Glutamatergic neuron (in vitro differentiated cells): ENCODE results near the gene PLA2G2C. TPM values are rescaled to one million over a fixed set of nuclear protein-coding genes. Genes with fewer than 3 reads are reported as not detected.

Experiments
- DNase-seq: peaks from one replicate; pipeline ENCODE4 v3.0.0; 2022
- H3K27ac Mint-ChIP-seq: one replicate; pipeline ENCODE4 v1.8.0; 2020; ENCODE audit warnings: mild to moderate bottlenecking, mixed read lengths, inconsistent platforms; ENCODE audit not compliant: unreplicated experiment
- H3K27me3 Mint-ChIP-seq: one replicate; pipeline ENCODE4 v1.8.0; 2020; ENCODE audit warnings: mild to moderate bottlenecking, moderate library complexity, mixed read lengths, inconsistent platforms; ENCODE audit not compliant: unreplicated experiment
- H3K36me3 Mint-ChIP-seq: one replicate; pipeline ENCODE4 v1.8.0; 2020; ENCODE audit warnings: mild to moderate bottlenecking, mixed read lengths, inconsistent platforms; ENCODE audit not compliant: unreplicated experiment
- H3K4me1 Mint-ChIP-seq: one replicate; pipeline ENCODE4 v1.8.0; 2020; ENCODE audit warnings: mild to moderate bottlenecking, low read depth, mixed read lengths, inconsistent platforms; ENCODE audit not compliant: unreplicated experiment
- H3K4me3 Mint-ChIP-seq: one replicate; pipeline ENCODE4 v1.8.0; 2020; ENCODE audit warnings: mild to moderate bottlenecking, mixed read lengths, inconsistent platforms; ENCODE audit not compliant: unreplicated experiment
- H3K9me3 Mint-ChIP-seq: one replicate; pipeline ENCODE4 v1.8.0; 2020; ENCODE audit warnings: mild to moderate bottlenecking, moderate library complexity, mixed read lengths, inconsistent platforms; ENCODE audit not compliant: unreplicated experiment
- total RNA-seq: library from RNA; stranded (reverse); fragmentation: NEBNext Ultra II Directional; extraction: Animal tissue kit (Norgen Biotek cat#: 25700); gene quantifications from one replicate; pipeline ENCODE4 v1.2.1, GENCODE V29; 2021; ENCODE audit not compliant: unreplicated experiment
- TF ChIP-seq, protein P1 (sequence below): fragments of 200-600 bp; sonication (generic); IDR thresholded peaks from one replicate; pipeline ENCODE4 v1.5.0; 2021; ENCODE audit not compliant: partially characterized antibody, unreplicated experiment

Gene PLA2G2C
- total RNA-seq, 1 donor from 2014 or later: not detected

- Mint-ChIP-seq H3K27me3 (peaks cover 4% of the 10 kb centered on the region), H3K9me3 (peaks cover 3% of the 10 kb centered on the region), H3K36me3 (peaks cover 5% of the 10 kb centered on the region), H3K27ac (no peak overlapping the region), H3K4me3 (no peak overlapping the region), H3K4me1 (peaks cover 8% of the 10 kb centered on the region)
- DNase-seq: no peak
- TF ChIP-seq, protein P1, sequence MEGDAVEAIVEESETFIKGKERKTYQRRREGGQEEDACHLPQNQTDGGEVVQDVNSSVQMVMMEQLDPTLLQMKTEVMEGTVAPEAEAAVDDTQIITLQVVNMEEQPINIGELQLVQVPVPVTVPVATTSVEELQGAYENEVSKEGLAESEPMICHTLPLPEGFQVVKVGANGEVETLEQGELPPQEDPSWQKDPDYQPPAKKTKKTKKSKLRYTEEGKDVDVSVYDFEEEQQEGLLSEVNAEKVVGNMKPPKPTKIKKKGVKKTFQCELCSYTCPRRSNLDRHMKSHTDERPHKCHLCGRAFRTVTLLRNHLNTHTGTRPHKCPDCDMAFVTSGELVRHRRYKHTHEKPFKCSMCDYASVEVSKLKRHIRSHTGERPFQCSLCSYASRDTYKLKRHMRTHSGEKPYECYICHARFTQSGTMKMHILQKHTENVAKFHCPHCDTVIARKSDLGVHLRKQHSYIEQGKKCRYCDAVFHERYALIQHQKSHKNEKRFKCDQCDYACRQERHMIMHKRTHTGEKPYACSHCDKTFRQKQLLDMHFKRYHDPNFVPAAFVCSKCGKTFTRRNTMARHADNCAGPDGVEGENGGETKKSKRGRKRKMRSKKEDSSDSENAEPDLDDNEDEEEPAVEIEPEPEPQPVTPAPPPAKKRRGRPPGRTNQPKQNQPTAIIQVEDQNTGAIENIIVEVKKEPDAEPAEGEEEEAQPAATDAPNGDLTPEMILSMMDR: no peak
Observed at GRCh38 chr1:20158358-20159070, 27.8 kb downstream of the PLA2G2C start.

DNA sequence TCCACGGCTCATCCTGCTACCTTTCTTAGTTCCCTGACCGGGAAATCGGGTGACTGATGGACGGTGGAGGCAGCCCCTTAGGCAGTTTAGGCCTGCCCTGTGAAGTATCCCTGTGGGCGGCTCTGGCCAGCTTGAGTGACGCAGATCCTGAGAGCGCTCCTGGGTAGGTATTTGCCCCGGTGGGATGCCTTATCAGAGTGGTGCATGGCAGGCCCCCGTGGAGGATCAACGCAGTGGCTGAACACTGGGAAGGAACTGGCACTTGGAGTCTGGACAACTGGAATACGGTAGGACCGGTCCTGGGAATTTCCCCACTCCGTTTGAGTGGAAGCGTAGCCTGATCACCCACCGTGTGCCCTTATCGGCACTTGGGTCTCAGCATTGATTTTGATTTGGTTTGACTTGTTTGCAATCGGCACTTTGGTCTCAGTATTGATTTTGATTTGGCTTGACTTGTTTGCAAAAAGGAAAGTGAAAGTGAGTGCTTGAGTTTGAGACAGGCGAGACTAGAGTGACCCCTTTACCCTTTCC is 32.0 kb downstream of the PLA2G2C start:
- peak; percentile 14 for DNase-seq
- Mint-ChIP-seq H3K27me3 (no peaks in the 10 kb centered on the region), H3K27ac (no peak overlapping the region), H3K9me3 (peaks cover 2% of the 10 kb centered on the region), H3K36me3 (no peaks in the 10 kb centered on the region), H3K4me1 (peaks cover 8% of the 10 kb centered on the region), H3K4me3 (no peak overlapping the region)
- TF ChIP-seq, protein P1: no peak

DNA sequence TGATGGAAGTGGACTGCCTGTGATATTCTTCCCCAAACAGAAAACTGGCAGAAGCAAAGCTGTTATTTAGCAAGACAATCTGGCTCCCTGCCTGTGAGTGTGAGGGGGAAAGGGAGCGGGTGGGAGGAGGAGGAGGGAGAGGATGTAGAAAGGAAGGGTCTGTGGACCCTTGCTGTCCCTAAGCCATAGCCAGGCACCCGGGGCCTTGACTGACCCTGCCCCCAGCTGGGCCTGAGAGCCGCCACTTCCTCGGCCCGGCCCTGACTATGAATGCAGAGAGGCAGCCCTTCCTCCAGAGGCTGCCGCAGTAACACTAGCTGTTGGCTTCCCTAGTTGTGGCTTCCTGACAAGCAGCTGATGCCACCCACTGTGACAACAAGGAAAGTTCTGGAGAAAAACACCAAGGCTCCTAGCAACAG is 33.3 kb downstream of the PLA2G2C start:
- Mint-ChIP-seq H3K27ac (no peak overlapping the region), H3K36me3 (no peaks in the 10 kb centered on the region), H3K27me3 (no peaks in the 10 kb centered on the region), H3K4me3 (no peak overlapping the region), H3K9me3 (peaks cover 2% of the 10 kb centered on the region), H3K4me1 (peaks cover 8% of the 10 kb centered on the region)
- DNase-seq: peak; percentile 31
- TF ChIP-seq, protein P1: no peak

DNA sequence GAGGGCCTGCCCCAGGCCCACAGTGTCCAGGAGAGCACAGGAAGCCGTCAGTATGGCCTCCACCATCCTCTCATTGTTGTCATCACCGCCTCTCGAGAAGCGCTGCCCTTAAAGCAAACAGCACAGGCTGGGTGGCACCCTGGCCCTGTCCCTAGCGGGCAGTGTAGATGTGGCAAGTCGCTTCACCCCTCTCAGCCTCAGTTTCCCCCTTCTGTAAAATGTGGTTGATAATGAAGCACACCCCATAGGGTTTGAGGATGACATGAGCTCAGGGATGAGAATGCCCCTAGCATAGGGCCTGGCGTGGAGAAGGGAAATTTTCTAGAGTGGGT is 33.8 kb downstream of the PLA2G2C start:
- Mint-ChIP-seq H3K27me3 (no peaks in the 10 kb centered on the region), H3K36me3 (no peaks in the 10 kb centered on the region), H3K27ac (no peak overlapping the region), H3K4me1 (peaks cover 8% of the 10 kb centered on the region), H3K9me3 (peaks cover 2% of the 10 kb centered on the region), H3K4me3 (no peak overlapping the region)
- TF ChIP-seq, protein P1: peak; percentile 46
- no peak for DNase-seq

DNA sequence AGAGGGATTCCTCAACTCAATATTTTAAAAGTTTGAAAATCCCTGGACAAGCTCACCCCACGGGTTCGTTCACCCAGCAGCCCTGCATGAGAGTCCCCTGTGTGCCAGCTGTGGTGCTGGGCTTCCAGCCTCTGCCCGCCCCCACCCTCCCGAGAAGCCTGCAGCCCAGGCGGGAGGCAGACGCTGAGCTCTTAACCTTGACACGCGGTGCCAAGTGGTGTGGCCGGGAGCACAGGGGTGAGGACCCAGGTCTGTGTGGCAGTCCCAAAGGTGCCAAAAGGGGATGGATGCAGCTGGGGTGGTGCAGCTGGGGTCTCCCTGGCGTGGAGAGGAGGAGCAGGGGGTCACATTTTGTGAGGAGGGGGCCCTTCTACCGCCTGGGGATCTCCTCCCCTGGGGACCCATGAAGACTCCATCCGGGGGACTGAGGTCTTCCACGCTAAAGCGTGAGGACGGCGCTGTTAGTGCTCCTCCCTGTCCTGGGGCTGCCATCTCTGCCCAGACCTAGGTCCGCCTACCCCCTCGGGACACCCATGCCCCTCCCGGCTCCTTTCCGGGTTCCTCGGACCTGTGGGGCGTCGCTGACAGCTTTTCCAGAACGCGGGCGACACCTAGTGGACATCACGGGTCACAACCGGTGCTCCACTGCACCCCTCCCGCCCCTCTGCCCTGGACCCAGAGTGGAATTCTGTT is 34.3 kb downstream of the PLA2G2C start:
- TF ChIP-seq, protein P1: peak; percentile 92
- no peaks in the 10 kb centered on the region for H3K27me3 Mint-ChIP-seq
- peak; percentile 89 for DNase-seq
- H3K27ac Mint-ChIP-seq: no peak overlapping the region
- H3K4me3 Mint-ChIP-seq: no peak overlapping the region
- peaks cover 2% of the 10 kb centered on the region for H3K9me3 Mint-ChIP-seq
- peaks cover 8% of the 10 kb centered on the region for H3K4me1 Mint-ChIP-seq
- H3K36me3 Mint-ChIP-seq: no peaks in the 10 kb centered on the region
